SK-N-MC (cell line): ENCODE data around the gene RER1.

Experiments
- EZH2 ChIP-seq: fragments of 200-600 bp; sonication (generic); IDR thresholded peaks from one replicate; pipeline ENCODE4 v1.6.1; 2017; ENCODE audit warnings: antibody characterized with exemption
- FOXP2 ChIP-seq: optimal IDR thresholded peaks from 2 replicates; pipeline ENCODE3; 2011; ENCODE audit warnings: mild to moderate bottlenecking, moderate library complexity; ENCODE audit not compliant: insufficient read depth; ENCODE audit errors: extremely low read length, control extremely low read depth
- POLR2AphosphoS5 ChIP-seq: IDR thresholded peaks from 2 replicates; pipeline ENCODE4 v1.6.1; 2012; ENCODE audit warnings: mild to moderate bottlenecking, low read depth, low read length, borderline replicate concordance

GRCh38 chr1:2418791-2419320, 27.2 kb downstream of the RER1 start:
- TF ChIP-seq POLR2AphosphoS5 (no peak), EZH2 (no peak), FOXP2 (no peak)
